ENCODE measurements around the gene ASNS.
"Not testable (repeated sequence)": the region's sequence is repeated elsewhere in the genome, so short reads cannot be mapped to it uniquely, and the experiment has no call there.

Gene ASNS
- total RNA-seq = 4.1 to 6.3 reads per million in 2 experiments

DNA sequence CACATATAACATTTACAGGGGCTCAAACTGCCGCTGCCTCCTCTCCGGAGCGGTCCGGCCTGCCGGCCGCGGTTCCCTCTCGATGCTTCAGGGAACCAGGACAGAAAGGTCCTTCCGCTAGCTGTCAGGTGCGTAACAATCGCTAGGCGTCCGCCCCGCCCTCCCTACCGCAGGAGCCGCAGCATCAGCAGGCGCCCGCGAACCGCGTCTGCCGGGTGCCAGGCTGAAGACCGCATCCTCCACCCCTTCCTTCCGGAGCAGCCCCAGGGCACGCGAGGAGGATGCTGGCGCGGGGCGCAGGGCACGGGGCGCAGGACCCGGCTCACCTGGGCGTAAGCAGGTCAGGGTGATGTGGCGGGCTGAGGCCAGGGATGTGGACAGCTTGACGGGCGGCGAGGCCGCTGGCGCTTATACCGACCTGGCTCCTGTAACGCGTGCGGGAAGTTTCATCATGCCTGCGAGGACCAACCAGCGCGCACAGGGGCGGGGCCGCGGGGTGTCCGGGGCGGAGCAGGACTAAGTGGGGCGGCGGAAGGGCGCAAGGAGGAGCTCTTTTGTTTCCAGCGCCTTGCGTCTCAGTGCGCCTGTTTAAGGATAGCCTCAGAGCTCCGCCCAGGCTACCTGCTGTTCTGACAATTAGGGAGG lies at the start of gene ASNS:
ASNS (minus strand) TSS at position 384 of the 645 bp plus-strand sequence. CDS start 3,252 bp downstream, outside the sequence.
- DNase-seq (ENCODE audit: low read depth) = peak; percentile 58

DNA sequence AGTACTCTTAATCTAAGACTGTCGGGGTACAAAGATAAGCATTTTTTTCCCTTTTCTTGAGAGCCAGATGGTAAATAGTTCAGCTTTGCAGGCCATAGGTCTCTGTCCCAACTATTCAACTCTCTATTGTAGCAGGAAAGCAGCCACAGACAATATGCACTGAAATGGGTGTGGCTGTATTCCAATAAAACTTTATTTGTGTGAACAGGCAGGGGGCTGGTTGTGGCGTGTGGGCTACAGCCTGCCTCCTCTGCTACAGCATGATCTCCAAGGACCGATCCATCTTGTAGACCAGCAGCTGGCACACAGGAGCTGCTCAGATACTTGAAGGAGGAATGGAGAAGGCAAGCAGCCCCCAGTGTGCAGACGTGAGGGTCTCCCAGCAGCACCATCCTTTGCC lies 49.0 kb upstream of the ASNS start:
- DNase-seq (ENCODE audit: low read depth) = not testable (repeated sequence)

DNA sequence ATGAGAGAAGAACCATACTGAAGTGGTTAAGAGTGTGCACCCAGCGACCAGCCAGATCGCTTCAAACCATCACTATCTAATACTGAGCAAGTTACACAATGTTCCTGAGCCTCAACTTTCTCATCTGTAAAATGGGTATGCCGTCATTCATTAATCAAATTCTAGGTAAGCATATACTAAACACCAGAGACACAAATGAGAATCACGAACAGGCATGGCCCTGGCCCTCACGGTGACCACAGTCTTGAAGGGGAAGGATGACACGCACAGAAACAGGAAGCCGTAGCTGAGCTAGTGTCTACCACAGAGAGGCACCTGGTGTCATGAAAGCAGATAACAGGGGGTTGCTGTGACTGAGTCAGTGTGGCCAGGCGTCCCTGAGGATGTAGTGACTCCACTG lies 43.1 kb upstream of the ASNS start:
- DNase-seq (ENCODE audit: low read depth) = not testable (repeated sequence)

- not testable (repeated sequence) for DNase-seq (ENCODE audit: low read depth)
Observed at GRCh38 chr7:97912294-97912693, 40.1 kb upstream of the ASNS start.

GRCh38 chr7:97896893-97897292 lies 24.7 kb upstream of the ASNS start:
- not testable (repeated sequence) for DNase-seq (ENCODE audit: low read depth)

GRCh38 chr7:97891721-97892120 lies 19.5 kb upstream of the ASNS start:
- not testable (repeated sequence) for DNase-seq (ENCODE audit: low read depth)

DNA sequence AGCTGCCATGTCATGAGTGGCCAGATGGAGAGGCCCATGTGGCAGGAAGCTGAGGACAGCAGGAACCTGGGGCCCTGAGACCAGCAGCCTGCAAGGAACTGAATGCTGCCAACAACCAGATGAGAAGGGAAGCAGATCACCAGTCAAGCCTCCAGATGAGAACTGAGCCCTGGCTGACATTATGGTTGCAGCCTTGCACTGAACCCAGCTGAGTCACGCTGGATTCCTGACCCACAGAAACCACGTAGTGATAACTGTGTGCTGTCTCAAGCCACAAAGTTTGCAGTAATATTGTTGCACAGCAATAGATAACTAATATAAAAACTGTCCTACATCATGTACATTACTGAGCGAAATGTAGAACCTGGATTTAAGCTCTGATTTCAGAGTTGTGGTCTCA lies 7.3 kb upstream of the ASNS start:
- not testable (repeated sequence) for DNase-seq (ENCODE audit: low read depth)

DNA sequence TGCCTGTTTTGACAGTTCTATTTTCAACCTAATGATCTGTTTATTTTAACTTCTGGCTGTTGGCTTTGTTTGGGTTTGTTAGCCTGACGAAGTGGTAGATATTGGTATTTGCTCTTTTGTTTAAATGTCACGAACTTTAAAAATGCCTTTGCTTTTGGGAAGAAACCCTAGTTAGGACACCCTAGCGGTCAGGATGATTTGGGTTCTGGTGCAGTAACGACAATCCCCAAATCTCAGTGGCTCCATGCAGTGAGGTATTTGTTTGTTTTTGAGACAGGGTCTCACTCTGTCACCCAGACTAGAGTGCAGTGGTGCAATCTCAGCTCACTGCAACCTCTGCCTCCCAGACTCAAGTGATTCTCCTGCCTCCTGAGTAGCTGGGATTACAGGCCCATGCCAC lies 2.7 kb upstream of the ASNS start:
- not testable (repeated sequence) for DNase-seq (ENCODE audit: low read depth)

DNA sequence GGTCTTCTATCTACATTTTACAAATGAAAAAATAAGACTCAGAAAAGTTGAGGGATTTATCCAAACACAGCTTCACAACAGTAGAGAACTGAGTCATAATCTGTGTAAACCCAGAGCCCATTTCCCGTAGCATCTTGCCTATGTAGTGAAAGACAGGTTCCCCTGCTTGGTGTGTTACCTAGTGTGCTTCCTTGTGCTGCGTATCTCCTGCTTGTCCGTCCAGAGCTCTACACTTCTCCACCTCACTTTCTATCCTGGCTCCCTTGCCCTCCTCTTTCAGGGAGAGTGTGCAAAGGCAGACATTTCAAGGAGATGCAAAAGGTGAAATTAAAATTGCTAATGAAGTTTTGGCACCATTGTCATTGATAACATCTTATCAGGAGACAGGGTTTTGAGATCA lies 1.4 kb upstream of the ASNS start:
- DNase-seq (ENCODE audit: low read depth) = no peak

DNA sequence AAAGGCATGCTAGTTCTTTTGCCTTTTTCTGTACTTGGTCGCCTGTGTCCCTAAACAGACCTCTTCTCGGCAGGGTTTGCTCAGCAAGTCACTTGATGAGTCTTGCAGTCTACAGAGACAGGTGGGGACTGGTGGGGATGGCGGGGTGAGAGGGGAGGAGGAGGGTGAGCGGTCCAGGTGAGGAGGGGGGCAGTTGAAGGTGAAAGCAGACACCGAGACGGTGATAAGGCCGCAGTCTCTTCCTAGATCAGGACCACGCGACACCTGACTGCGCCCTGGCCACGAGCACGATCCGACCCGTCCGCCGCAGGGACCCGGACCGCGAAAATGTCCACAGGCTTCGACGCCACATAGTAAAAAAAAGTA lies 566 bp downstream of the ASNS start:
- DNase-seq (ENCODE audit: low read depth) = no peak

DNA sequence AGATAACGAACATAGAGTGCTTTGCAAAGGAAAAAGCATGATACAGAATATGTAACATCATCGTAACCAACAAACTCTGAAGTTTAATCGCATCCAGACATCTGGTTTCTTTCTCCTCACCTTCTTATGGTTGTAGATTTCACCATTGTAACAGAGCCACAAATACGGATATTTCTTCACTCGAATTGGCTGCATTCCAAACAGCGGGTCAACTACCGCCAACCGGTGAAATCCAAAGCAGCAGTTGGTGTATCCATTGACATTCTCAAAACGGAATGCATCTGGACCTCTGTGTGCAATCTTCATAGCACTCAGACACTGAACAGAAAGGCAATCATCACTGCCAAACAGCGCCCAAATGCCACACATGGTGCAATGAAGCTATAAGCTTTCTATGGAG lies 3.4 kb downstream of the ASNS start:
- DNase-seq (ENCODE audit: low read depth) = no peak

DNA sequence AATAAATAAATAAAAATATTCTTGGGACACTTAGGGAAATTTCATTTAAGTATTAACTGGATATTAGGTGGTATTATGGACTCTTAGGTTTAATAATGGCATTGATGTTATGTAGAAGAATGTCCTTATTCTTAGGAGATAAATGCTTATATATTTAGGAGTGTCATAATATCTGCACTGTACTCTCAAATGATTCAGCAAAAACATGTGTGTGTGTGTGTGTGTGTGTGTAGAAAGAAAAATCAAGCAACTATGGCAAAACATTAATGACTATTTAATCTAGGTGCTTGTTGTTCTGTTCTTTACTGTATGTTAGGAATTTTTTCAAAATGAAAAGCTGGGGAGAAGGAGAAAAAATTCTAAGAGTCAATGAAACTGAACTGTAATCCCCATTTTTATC lies 3.9 kb downstream of the ASNS start:
- no peak for DNase-seq (ENCODE audit: low read depth)

DNA sequence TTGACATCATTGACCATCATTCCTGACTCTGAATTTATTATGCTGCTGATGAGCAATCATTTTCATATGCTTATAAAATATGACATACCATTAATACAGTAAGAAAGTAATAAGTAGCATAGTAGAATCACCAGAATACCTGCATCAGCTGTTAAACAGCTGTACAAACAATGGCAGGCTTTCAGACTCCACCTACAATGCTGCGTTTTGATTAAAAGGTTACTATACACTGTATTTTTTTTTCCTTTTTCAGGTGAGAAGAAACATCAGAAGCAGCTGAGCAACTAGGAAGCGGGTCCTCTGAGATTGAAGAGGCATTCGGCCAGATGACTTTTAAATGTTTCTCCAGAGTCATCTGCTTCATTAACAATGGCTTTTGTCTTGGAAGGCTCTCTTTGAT lies 7.1 kb downstream of the ASNS start:
- no peak for DNase-seq (ENCODE audit: low read depth)

- DNase-seq (ENCODE audit: low read depth) = no peak
Observed at GRCh38 chr7:97859606-97860204, 12.5 kb downstream of the ASNS start.

DNA sequence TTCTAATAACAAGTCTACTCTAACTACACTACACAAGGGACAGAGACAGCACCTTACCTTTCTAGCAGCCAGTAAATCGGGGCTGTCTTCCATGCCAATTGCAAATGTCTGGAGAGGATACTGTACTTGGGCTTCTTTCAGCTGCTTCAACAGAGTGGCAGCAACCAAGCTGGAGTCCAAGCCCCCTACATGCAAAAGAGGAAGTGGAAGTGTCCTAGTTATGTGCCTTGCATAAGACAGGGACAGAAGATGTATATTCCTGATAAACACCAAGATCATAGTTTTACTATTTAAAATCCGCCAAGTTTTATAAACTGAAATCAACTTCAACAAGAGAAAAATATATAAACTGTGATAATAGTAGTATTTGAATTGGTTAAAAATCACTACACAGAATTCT lies 14.0 kb downstream of the ASNS start:
- no peak for DNase-seq (ENCODE audit: low read depth)

DNA sequence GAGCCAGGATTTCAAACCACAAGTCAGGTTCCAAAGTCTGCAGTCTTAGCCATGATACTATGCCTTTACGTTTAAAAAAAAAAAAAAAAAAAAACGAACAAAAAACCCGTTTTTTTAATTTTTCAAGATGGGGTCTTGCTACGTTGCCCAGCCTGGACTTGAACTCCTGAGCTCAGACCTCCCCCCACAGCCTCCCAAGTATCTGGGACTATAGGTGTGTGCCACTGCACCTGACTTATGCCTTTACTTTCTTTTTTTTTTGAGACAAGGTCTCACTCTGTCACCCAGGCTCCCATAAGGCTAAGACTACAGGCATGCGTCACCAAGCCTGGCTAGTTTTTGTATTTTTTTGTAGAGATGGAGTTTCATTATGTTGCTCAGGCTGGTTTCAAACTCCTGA lies 14.7 kb downstream of the ASNS start:
- no peak for DNase-seq (ENCODE audit: low read depth)

DNA sequence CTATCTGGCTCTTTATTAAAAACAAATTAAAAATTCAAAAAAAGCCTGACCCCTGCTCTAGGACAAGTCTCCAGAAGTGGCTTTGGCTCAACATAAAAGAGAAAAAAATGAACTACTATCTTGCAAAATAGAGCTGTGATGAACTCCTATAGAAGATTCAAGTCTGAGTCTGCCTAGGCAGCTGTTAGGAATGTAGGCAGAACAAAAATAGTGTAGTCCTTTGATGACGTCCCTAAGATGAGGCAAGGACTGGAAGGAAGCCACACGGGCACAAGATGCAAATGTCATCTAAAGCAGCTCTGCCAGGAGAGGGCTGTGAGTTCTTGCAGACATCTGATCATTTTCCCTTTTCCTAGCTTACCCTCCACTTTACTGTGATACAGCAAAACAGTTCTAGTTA lies 20.5 kb downstream of the ASNS start:
- no peak for DNase-seq (ENCODE audit: low read depth)

DNA sequence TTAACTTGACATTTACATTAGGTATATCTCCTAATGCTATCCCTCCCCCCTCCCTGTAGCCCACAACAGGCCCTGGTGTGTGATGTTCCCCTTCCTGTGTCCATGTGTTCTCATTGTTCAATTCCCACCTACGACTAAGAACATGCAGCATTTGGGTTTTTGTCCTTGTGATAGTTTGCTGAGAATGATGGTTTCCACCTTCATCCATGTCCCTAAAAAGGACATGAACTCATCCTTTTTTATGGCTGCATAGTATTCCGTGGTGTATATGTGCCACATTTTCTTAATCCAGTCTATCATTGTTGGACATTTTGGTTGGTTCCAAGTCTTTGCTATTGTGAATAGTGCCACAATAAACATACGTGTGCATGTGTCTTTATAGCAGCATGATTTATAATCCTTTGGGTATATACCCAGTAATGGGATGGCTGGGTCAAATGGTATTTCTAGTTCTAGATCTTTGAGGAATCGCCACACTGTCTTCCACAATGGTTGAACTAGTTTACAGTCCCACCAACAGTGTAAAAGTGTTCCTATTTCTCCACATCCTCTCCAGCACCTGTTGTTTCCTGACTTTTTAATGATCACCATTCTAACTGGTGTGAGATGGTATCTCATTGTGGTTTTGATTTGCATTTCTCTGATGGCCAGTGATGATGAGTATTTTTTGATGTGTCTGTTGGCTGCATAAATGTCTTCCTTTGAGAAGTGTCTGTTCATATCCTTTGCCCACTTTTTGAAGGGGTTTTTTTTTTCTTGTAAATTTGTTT lies 21.8 kb downstream of the ASNS start:
- not testable (repeated sequence) for DNase-seq (ENCODE audit: low read depth)

GRCh38 chr7:97847791-97848190 lies 24.4 kb downstream of the ASNS start:
- no peak for DNase-seq (ENCODE audit: low read depth)

GRCh38 chr7:97846945-97847344 lies 25.3 kb downstream of the ASNS start:
- DNase-seq (ENCODE audit: low read depth) = no peak

DNA sequence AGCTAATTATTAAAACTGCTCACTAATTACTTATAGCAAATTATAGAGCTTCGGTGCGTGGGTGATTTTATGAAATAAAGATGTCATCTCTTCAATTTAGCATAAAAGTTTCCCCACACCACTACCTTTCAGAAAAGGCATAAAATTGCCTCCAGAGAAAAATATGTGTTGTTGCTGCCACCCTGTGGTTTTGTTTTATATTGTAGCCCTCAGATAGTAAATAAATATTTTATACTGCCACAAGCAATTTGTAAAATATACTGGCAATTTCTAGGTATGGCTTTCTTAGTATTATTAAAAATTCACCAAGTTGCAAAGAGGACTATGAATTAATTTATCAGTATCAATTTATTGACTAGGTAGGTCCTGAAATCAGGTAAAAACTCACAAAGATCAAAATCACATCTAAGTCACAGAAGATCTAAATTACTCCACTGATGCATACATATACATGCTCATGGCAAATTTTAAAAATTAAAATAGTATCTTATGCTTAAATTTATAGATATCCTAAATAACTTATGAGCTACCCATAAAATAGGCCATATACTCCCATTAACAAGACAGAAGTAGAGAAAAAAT lies 26.5 kb downstream of the ASNS start:
- no peak for DNase-seq (ENCODE audit: low read depth)

DNA sequence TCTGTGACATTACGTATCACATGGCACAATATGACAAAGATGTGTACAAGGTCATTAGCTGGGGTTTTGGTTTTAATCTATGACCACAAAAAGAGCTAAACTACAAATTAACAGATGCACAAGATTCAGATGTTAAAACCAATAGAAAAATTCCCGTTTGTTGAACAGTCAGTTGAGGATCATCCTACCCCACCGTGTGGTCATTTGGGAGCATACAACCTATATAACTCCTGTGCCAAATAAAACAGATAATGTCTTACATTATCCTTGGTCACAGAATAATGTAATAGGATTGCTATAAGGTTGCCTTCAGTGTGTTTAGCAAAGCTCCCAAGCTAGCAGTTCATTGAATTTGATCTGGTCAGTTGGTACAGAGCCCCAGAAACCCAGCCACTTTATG lies 28.2 kb downstream of the ASNS start:
- no peak for DNase-seq (ENCODE audit: low read depth)
